ENCODE measurements around the gene GALNT7.
A peak's percentile ranks its signal among the peaks of the same experiment; 100 is the strongest.
"Not testable (repeated sequence)": the region's sequence is repeated elsewhere in the genome, so short reads cannot be mapped to it uniquely, and the experiment has no call there.

GALNT7 gene

DNA sequence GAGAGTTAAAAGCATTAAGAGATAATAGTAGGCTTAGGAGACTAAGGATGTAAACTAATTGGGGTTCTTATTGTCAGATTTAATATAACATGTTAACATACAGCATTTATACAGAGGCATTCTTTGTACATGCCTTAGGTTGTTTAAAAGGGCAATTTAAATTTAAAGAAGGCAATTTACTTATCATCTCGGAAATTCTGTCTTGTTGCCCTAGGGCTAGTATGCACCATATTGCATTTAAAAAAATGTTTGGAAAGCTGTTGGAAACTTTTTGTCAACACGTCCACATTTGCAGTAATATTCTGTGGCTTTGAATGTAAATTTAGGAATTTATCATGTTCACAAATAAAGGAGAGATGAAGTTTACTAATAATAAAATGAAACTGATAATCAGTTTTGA is 25.5 kb downstream of the GALNT7 start:
- no peak for DNase-seq (ENCODE audit: low read depth)

DNA sequence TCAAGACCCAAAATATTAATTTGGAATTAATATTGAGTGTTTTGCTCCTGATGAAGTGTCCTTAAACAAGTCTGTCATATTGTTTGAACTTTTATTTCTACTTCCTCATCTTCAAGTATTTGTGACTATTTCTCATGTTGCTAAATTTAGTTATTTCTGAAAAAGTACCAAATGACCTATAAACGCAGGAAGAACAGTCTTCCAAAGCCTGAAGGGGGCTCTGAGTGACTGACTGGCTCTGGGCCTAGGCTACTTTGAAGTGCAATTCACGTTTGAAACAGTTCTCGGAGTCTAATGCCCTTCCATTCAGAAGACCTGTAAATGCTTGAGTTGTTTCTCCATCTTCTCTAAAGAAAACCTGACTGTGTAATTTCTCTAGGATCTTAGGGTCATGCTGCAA is 26.5 kb downstream of the GALNT7 start:
- no peak for DNase-seq (ENCODE audit: low read depth)

DNA sequence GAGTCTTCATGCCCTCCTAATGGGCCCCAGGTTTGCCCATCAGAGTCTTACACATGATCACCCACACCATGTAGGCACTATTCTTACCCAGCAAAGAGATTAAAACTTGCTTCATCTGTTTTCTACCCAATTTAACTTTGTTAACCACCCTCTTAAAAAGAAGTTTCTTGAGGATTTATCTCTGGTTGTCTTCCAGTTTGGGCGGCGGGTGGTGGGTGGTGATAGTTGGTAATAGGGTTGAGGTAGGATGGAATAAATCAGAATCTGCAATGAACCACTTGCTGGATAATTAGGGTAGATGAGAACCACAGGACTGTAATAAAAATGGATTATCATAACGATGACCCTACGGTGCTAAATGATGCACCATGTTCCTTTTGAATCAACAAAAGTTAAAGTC is 30.9 kb downstream of the GALNT7 start:
- DNase-seq (ENCODE audit: low read depth) = no peak

DNA sequence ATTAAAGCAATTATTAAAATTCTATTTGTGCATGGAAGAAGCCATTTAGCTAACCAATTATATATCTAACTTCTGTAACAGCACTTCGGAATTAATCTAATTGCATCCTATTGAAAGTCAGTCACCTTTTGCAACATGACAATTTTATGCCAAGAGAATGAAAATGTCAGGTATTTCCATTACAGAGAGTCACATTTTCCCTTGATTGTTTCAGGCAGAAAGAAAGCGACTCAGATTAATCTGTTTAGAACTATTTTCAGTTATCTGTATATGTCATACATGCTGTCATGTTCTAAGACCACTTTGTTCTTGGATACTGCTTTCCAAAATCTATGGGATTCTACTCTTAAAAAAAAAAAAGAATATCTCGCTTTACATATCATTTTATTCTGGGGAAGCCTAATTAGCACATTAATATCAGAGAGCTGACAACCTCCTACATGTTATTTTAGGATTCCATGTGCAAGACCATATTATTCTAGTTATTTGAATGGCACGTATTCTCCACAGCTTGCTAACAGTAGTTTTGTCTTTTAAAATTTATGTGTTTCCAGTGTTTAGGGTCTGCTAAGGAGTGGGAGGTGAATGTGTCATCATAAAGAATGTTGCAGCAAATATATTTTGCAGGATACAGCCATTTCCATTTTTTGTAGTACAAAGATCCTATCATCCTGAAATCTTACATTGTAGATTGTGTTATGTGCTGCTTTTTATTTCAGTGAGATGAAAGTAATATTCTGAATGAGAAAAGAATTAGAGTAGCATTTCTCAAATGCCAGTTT is 31.7 kb downstream of the GALNT7 start:
- DNase-seq (ENCODE audit: low read depth) = no peak

DNA sequence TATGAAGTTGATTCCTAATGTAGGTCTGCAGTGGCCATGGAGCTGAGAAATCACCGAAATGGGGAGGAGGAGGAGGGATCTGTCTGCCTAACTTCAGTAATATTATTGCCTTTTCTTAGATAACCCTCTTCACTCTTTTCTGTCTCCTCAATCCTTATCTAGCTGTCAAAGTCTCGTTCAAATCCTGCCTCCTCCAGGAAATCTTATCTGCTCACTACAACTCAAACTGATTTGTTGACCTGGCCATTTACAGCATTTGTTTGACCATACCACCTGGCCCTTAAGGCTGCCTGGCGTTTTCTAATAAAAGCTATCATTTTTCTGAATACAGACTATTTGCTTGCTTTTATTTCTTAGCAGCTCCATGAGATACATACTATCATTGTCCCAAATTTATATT is 33.8 kb downstream of the GALNT7 start:
- DNase-seq (ENCODE audit: low read depth) = no peak

DNA sequence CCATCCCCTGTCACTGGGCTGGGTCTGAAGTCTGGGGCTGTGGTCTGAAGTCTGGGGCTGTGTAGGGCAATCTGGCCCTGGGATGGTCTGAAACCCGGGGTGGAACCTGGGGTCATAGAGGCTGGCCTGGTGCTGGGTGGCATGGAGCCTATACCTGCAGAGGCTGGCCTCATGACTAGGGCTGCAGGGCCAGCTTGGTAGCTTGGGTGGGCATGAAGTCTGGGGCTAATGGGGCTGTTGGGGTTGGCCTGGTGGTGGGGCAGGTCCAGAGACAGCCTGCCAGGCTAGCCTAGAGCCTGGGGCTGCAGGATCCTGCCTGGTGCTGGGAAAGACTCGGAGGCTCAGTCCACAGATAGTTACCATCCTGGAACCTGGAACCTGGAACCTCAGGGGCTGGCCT is 37.0 kb downstream of the GALNT7 start:
- no peak for DNase-seq (ENCODE audit: low read depth)

DNA sequence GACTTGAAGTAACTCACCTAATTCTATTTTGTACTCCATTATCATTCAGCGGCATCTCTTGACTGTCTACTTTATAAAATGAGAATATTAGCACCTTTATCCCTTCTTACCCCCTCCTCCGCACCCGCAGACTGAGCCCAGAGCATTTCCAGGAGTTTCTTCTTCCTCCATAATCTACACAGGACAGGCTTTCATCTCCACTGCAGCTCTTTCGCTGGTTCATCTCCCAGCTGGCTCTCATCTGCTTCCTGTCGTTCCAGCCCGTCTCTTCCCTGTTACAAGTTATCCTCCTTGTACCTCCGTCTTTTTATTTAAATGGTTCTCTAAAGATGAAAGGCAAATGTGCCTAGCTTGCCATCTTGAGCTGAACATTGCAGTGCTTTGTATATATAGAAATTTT is 39.8 kb downstream of the GALNT7 start:
- DNase-seq (ENCODE audit: low read depth) = no peak

DNA sequence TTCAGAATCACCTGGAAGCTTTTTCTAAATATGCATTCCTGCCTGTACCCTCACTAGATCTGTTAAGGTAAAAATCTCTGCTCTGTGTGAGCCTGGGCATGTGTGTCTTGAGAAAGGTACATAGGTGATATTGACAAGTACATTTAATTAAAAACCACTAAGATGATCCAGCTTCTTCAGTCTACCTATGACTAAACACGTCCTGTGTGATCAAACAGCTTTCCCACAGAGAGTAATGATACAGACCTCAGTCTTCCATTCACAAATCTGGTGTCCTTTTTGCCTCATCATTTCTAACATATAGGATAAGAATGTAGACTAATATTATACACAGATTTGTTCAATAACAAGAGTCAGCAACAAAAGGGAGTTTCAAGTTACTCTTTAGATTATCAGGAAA is 42.6 kb downstream of the GALNT7 start:
- DNase-seq (ENCODE audit: low read depth) = no peak

DNA sequence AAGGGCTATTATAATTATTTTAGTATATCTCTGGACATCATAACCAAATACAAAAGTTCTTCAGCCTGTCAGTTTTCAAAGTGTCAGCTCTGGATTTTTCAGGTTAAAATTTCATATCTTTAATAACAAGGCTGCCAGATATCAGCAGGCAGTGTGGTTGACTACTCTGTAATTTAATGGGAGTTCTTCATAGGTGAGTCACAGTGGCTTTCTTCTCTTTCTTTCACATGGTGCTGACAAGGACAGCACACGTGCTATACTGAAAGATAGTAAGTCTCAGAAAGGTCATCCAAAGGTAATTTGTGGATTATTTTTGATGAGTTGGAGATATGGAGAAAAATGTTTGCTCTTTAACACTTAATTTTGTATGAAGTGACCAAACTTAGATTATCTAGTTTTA is 43.2 kb downstream of the GALNT7 start:
- peak; percentile 88 for DNase-seq (ENCODE audit: low read depth)

DNA sequence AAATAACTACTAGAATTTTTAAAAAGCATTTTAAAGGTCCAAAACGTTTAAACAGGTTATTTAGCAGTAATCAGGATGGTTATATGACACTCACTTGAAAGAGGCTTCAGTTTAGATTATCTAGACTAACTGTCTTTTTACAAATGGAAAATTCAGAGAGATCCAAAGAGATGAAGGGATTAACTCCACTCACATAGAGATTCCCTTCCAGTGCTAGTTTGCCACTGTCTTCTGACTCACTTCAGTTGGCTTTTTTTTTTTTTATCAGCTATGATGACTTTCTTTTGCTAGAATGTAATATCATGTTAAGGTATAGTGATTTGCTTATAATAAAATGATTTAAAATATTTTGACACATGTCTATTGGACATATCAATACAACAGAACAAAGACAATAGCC is 43.8 kb downstream of the GALNT7 start:
- peak; percentile 38 for DNase-seq (ENCODE audit: low read depth)

DNA sequence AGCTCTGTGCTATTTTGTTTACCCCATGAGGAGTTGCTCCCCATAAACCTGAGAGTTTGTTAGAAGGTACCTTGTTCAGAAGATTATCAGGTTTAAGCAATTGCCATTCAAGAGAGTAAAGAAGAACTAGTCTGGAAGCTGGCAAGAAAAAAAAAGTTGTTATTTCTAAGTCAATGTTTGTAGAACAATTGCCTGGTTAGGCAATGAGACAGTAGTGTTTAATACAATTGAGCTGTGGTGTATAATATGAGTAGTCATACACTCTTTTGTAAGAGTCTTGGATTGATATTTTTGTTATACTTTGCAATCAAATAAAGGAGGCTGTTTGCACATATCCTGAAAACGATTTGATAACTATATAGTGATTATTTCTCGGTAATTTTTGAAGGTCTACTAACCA is 44.7 kb downstream of the GALNT7 start:
- DNase-seq (ENCODE audit: low read depth) = no peak

DNA sequence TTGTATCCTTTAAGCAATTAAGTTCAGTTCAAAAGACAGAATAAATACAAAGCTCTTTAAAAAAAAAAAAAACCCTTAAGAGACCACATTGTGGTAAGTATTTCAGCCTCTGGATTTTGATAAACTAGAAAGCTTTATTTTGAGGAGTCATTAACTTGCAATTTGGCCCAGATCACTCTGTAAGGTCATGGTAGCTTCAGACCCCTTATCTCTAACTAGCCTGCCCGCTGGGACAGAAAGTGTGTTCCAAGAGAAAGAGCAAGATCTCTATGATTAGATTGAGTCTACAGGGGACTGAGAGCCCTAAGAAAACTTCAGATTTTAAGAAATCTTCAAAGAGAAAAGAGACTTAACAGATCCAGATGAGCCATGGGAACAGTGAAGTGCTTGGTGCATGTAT is 45.6 kb downstream of the GALNT7 start:
- DNase-seq (ENCODE audit: low read depth) = no peak

DNA sequence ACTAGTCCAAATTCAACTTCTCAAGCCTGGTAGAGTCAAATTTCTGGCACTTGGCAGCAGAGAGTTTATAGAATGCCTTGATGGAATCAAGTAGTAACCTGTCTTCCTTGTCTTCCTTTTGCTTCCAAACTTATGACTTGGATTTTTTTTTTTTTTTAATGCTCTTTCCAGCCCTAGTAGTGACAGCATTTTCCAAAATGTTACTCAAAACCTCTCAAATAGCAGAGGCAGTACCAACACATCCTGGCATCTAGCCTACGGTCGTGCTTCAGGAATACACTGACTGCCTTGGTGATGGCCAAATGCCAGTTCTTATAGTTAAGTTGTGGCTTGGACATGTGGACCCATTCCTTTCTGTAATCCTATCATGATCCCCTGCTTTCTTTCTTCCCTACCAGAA is 46.0 kb downstream of the GALNT7 start:
- peak; percentile 47 for DNase-seq (ENCODE audit: low read depth)

DNA sequence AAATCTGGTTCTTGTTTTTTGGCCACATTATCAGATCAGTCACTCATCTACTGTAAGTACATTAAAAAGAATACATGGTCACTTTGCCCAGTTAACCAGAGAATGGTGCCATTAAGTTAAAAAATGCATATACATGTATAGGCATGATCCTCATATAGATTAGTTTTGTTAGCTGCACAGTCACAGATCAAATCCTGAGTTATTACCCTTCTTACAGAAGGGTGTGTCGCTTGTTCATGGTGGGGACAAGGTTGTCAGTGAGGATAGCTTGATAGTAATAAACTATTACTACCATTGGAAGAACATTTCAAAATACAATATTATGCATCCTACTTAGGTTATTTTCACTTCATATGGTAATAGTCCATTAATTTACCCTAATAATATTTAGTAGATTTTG is 48.5 kb downstream of the GALNT7 start:
- DNase-seq (ENCODE audit: low read depth) = no peak

DNA sequence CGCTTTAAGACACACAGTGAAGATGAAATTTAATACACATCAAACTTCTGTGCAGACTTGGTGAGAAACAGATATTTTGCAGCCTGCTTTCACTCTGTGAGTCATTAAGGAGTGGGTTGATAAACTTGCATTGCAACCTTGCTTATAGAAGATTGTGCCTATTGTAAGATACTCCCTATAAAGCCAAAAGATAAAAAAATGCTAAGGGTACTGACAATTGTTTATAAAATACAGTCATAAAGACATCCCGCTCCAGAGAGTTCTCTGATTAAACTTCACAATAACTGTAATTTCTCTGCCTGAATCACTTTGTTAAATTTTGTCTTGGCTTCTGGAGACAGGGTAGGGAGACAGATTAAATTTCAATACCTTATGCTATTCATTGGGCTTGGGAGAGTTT is 49.1 kb downstream of the GALNT7 start:
- DNase-seq (ENCODE audit: low read depth) = peak; percentile 80

DNA sequence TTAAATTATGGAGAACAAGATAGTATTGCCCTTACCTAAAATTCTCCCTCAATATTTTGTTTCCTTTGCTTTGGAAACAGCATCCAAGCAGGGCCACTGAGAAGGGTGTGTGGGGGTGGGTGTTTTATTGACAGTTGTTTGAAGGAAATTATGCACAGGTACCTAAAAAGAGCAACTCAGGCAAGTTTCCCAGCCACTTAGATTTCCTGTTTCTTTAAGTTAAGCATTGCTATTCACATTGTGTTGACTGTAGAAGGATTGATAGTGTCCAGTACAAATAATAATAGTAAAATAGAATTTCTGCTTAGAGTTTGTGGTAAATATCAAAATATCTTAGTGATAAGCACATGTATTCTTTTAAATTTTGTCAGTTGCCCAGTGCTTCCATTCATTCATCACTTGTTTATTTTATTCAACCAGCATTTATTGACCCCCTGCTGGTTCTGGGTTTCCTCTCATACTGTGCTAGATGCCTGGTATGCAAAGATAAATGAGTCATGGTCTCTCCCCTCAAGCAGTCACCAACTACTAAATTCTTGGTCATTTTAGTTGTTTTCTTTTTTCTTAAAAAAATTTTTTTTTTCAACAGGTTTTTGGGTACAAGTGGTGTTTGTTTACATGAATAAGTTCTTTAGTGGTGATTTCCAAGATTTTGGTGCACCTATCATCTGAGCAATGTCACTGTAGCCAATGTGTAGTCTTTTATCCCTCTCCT is 50.0 kb downstream of the GALNT7 start:
- DNase-seq (ENCODE audit: low read depth) = peak; percentile 87

DNA sequence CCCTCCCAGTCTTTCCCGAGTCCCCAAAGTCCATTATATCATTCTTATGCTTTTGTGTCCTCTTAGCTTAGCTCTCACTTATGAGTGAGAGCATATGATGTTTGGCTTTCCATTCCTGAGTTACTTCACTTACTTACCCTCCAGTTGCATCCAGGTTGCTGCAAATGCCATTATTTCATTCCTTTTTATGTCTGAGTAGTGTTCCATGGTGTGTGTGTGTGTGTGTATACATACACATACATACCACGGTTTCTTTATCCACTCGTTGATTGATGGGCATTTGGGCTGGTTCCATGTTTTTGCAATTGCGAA is 50.5 kb downstream of the GALNT7 start:
- DNase-seq (ENCODE audit: low read depth) = not testable (repeated sequence)

DNA sequence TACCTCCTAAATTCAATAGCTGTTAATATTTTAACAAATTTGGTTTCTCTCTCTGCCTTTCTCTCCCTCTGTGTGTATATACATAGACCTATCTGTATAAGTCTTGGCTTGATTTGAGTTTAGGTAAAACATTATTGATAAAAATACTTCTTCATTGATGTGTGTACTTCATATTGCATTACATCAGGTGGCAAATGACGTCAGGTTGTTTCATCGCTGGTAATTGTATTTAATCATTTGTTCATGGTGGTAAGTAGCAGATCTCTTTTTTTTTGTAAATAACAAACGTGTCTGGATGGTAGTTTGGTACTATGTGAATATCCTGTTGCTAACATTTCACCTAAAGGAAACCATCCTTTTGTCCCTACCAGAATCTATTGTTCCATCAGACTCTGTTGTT is 55.1 kb downstream of the GALNT7 start:
- DNase-seq (ENCODE audit: low read depth) = no peak

DNA sequence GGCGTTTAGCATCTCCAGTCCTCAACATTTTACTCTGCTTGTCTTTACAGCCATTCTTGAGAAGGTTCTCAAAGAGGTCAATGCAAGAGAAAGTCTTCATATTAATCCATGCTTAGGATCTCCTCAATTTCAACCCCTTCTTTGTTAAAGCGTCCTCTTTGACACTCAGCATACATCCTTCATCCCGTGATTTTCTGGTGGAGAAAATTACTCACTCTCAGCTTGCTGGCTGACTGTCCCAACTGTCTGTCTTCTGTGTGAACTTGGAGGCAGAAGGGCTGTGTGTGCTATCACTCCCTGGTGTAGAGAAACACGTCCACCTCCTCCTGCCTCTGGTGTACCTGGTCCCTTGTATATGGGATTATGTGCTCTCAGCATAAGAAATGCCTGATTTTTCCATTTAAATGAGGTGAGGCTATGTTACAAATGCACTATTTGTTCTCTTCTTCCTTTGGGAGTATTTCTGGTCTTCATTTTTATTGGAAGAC is 57.8 kb downstream of the GALNT7 start:
- no peak for DNase-seq (ENCODE audit: low read depth)

DNA sequence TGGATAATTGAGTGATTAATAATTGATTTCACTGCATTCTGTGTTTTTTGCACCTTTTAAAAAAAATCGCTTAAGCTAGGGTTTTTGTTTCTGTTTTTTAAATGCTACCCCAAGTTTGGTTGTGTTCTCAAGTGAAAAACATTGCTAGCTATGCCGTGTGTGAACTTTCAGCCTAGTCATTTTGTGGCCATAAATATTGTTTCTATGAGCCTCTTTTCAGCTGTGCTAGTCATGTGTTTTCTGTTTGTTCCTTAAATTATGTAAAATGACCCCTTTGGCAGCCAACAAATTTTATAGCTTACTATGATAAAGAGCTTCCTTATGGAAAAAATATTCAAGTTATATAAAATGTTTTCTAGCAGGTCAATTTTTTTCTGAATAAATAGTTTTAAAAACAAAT is 59.1 kb downstream of the GALNT7 start:
- no peak for DNase-seq (ENCODE audit: low read depth)

DNA sequence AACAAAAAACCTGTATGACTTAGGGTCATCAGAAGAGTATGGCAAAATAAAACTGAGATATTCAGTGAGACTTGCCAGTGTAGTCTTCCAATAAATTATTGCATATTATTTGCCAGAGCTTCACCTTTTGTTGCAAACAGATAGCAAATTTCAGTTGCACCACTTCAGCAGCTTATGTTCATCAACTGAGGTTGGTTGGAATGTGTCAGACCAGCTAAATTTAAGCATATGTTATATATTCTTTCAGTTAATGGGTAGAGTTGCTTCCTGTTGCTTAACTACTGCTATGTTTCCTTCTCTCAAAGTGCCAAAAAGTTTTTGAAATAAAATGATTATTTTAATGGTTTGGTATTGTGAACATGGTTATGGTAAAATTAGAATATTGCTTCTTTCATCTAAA is 61.5 kb downstream of the GALNT7 start:
- DNase-seq (ENCODE audit: low read depth) = no peak

DNA sequence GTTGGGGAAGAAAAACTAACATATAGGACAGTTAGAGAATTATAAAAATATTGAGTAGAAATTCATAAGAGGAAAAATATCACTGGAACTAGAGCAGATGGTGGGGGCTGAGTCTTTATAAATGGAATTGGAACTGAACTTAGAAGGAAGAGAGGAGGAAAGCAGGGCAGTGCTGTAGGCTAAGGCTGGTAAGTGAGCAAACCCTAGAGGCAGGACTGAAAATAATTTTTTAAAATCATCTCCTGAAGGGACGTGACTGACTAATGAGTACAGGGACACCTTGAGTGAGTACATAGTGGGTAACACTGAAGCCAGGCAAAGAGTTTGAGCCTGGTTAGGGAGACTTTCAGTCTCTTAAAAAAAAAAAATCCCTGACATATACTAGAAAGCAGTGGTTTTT is 63.3 kb downstream of the GALNT7 start:
- peak; percentile 32 for DNase-seq (ENCODE audit: low read depth)

DNA sequence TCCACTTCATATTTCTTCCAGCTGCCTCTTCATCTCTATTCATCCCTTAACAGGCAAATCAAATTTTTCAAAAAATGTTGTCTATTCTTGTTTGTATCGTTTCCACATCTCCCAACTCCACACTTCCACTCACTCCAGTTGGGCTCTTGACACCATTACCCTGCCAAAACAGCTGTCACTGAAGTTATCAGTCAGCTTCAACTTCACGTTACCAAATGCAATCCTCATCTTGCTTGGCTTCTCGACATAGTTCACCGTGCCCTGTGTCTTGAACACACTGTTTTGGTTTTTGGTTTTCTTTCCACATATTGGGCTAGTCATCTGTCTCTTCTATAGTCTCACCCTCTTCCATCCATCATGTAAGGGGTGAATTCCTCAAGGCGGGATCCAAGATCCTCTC is 65.2 kb downstream of the GALNT7 start:
- no peak for DNase-seq (ENCODE audit: low read depth)

DNA sequence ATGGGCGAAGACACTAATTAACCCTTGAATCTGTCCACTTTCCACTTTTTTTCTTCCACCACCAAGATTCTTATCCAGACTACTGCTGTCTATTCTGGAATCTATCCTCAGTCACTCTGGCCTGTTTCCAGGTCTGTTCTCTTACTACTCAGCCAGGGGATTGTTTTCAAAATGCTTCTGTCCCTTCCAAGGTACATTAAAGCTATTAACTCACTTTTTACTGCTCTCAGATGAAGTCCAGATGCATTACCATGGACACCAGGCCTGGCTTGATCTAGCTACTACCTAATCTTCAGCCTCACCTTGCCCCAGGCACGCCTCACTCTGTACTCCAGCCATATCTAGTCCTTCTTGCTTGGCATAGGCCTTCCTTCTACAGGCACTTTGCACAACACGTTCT is 66.4 kb downstream of the GALNT7 start:
- no peak for DNase-seq (ENCODE audit: low read depth)
